ENCODE data around the gene SCTR. TPM values are rescaled to one million over a fixed set of nuclear protein-coding genes. Genes with fewer than 3 reads are reported as not detected.
A peak's percentile ranks its signal among the peaks of the same experiment; 100 is the strongest.

The SCTR gene
- total and polyA plus RNA-seq, 2 of the 13 experiments (the other 11 are each of a cell fraction or from before 2014, with no cell fraction given) = not detected

GRCh38 chr2:119407430-119408220 is 116.7 kb downstream of the SCTR start (continued):
- 0 out of 2 replicates have a peak, but pooled peaks have one; percentile 42 for TF ChIP-seq MEF2D (CRISPR knock-in tag; IDR thresholded peaks at IDR 0.05)
- TF ChIP-seq ZSCAN22 (CRISPR knock-in tag; IDR thresholded peaks at IDR 0.05) = no peak
- TF ChIP-seq ZNF382 (CRISPR knock-in tag; IDR thresholded peaks at IDR 0.05; ENCODE audit: borderline replicate concordance) = no peak
- no peak for TF ChIP-seq CREM (IDR thresholded peaks at IDR 0.05)
- TF ChIP-seq CREM (CRISPR knock-in tag; IDR thresholded peaks at IDR 0.05) = no peak
- no peak for TF ChIP-seq ZSCAN21 (CRISPR knock-in tag; IDR thresholded peaks at IDR 0.05; ENCODE audit: borderline replicate concordance)
- no peak for TF ChIP-seq MEIS2 (CRISPR knock-in tag; IDR thresholded peaks at IDR 0.05)
- TF ChIP-seq ZGPAT (CRISPR knock-in tag; IDR thresholded peaks at IDR 0.05) = no peak
- no peak for TF ChIP-seq MLX (CRISPR knock-in tag; IDR thresholded peaks at IDR 0.05)
- no peak for TF ChIP-seq ZNF550 (CRISPR knock-in tag; IDR thresholded peaks at IDR 0.05; ENCODE audit: borderline replicate concordance)
- no peak for TF ChIP-seq TIGD3 (CRISPR knock-in tag; IDR thresholded peaks at IDR 0.05; ENCODE audit: borderline replicate concordance)
- no peak for TF ChIP-seq PRPF4 (IDR thresholded peaks at IDR 0.05; ENCODE audit: low read depth, low read length, poor library complexity, severe bottlenecking)
- 0 out of 2 replicates have a peak, but pooled peaks have one; percentile 45 for TF ChIP-seq RFXANK (CRISPR knock-in tag; IDR thresholded peaks at IDR 0.05)
- TF ChIP-seq ZNF121 (CRISPR knock-in tag; IDR thresholded peaks at IDR 0.05) = no peak
- TF ChIP-seq ZNF337 (CRISPR knock-in tag; IDR thresholded peaks at IDR 0.05; ENCODE audit: borderline replicate concordance, low read depth) = peak; percentile 50; the same call in 1 of the 2 replicates
- TF ChIP-seq ZBTB33 (CRISPR knock-in tag; IDR thresholded peaks at IDR 0.05) = no peak
- no peak for TF ChIP-seq CEBPG (CRISPR knock-in tag; IDR thresholded peaks at IDR 0.05)
- no peak for TF ChIP-seq ZMAT5 (CRISPR knock-in tag; IDR thresholded peaks at IDR 0.05; ENCODE audit: borderline replicate concordance, low read depth)
- no peak for TF ChIP-seq RAD51 (IDR thresholded peaks at IDR 0.05; ENCODE audit: borderline replicate concordance)
- no peak for TF ChIP-seq MYC (CRISPR knock-in tag; IDR thresholded peaks at IDR 0.05; ENCODE audit: borderline replicate concordance)
- TF ChIP-seq ZNF383 (CRISPR knock-in tag; IDR thresholded peaks at IDR 0.05; ENCODE audit: borderline replicate concordance) = no peak
- no peak for TF ChIP-seq ZBTB49 (CRISPR knock-in tag; IDR thresholded peaks at IDR 0.05; ENCODE audit: borderline replicate concordance)
